ENCODE results near the gene IGFBP2.

GRCh38 chr2:216596980-216597509, 36.2 kb upstream of the IGFBP2 start:
- TF ChIP-seq CTCF (IDR thresholded peaks at IDR 0.05): no peak
- TF ChIP-seq POLR2A (IDR thresholded peaks at IDR 0.05): no peak

Measured in esophagus squamous epithelium (tissue), 4 donors.